HepG2 (cell line): ENCODE data around the gene MINDY1. TPM values are rescaled to one million over a fixed set of nuclear protein-coding genes. Genes with fewer than 3 reads are reported as not detected.
A peak's percentile ranks its signal among the peaks of the same experiment; 100 is the strongest.

ENCODE experiments used
- BCL3 ChIP-seq: sonication (generic); formaldehyde crosslinking; IDR thresholded peaks from 2 replicates; pipeline ENCODE4 v1.5.1; 2020; ENCODE audit warnings: mild to moderate bottlenecking, missing genetic modification reagents, moderate library complexity
- CC2D1A ChIP-seq: sonication (generic); formaldehyde crosslinking; IDR thresholded peaks from 2 replicates; pipeline ENCODE4 v1.8.1; 2023; ENCODE audit warnings: mild to moderate bottlenecking, missing genetic modification reagents
- FOXJ3 ChIP-seq: sonication (generic); formaldehyde crosslinking; IDR thresholded peaks from 2 replicates; pipeline ENCODE4 v1.4.0; 2020; ENCODE audit warnings: missing genetic modification reagents, mild to moderate bottlenecking, borderline replicate concordance
- FOXK2 ChIP-seq: fragments of 450-650 bp; IDR thresholded peaks from 2 replicates; pipeline ENCODE4 v1.6.1; 2016
- ISX ChIP-seq: sonication (generic); formaldehyde crosslinking; conservative IDR thresholded peaks from 2 replicates; pipeline ENCODE4 v1.5.0; 2020; ENCODE audit warnings: missing genetic modification reagents
- KDM5A ChIP-seq: fragments of 200-600 bp; sonication (generic); IDR thresholded peaks from 2 replicates; pipeline ENCODE4 v1.7.0; 2018; ENCODE audit warnings: antibody characterized with exemption, mild to moderate bottlenecking, low read length, borderline replicate concordance
- MZF1 ChIP-seq: sonication (generic); formaldehyde crosslinking; IDR thresholded peaks from 2 replicates; pipeline ENCODE4 v1.8.1; 2023; ENCODE audit warnings: mild to moderate bottlenecking, missing genetic modification reagents, borderline replicate concordance
- NFYB ChIP-seq: sonication (generic); formaldehyde crosslinking; IDR thresholded peaks from 2 replicates; pipeline ENCODE4 v1.4.0; 2020; ENCODE audit warnings: missing genetic modification reagents
- NR2F1 ChIP-seq, 2 experiments: fragments of 450-650 bp in 1 of 2; formaldehyde crosslinking in 1 of 2; IDR thresholded peaks; 2 replicates each; pipeline versions ENCODE4 v1.5.0 to v1.6.1; 2016 to 2020; ENCODE audit warnings: mild to moderate bottlenecking in 1 of 2, missing compliant biosample characterization in 1 of 2, missing genetic modification reagents in 1 of 2, moderate library complexity in 1 of 2
- NR2F2 ChIP-seq: IDR thresholded peaks from 2 replicates; pipeline ENCODE4 v1.6.1; 2012; ENCODE audit warnings: low read depth, inconsistent platforms, borderline replicate concordance
- PCBP1 ChIP-seq: fragments of 200-400 bp; formaldehyde crosslinking; IDR thresholded peaks from 2 replicates; pipeline ENCODE4 v1.6.1; 2017; ENCODE audit warnings: mild to moderate bottlenecking, low read depth, low read length, borderline replicate concordance
- RFX1 ChIP-seq: fragments of 450-650 bp; IDR thresholded peaks from 2 replicates; pipeline ENCODE4 v1.6.1; 2017
- SAFB2 ChIP-seq: sonication (generic); formaldehyde crosslinking; IDR thresholded peaks from 2 replicates; pipeline ENCODE4 v1.5.1; 2020; ENCODE audit warnings: missing genetic modification reagents, low read depth, mild to moderate bottlenecking, borderline replicate concordance
- SIN3B ChIP-seq: fragments of 150-350 bp; IDR thresholded peaks from 2 replicates; pipeline ENCODE4 v1.6.1; 2014; ENCODE audit warnings: low read length
- SMAD3 ChIP-seq: sonication (generic); formaldehyde crosslinking; IDR thresholded peaks from 2 replicates; pipeline ENCODE4 v1.4.0; 2020; ENCODE audit warnings: missing genetic modification reagents
- WIZ ChIP-seq: sonication (generic); formaldehyde crosslinking; IDR thresholded peaks from 2 replicates; pipeline ENCODE4 v1.5.1; 2020; ENCODE audit warnings: mild to moderate bottlenecking, missing genetic modification reagents
- ZBTB40 ChIP-seq, 2 experiments: fragments of 450-650 bp in 1 of 2; sonication (generic) in 1 of 2; formaldehyde crosslinking in 1 of 2; IDR thresholded peaks; 2 replicates each; pipeline versions ENCODE4 v1.6.1 to v1.8.0; 2016 to 2022; ENCODE audit warnings: antibody characterized with exemption in 1 of 2, mild to moderate bottlenecking in 1 of 2, missing genetic modification reagents in 1 of 2
- ZNF143 ChIP-seq: sonication (generic); formaldehyde crosslinking; IDR thresholded peaks from 2 replicates; pipeline ENCODE4 v1.4.0; 2020; ENCODE audit warnings: missing genetic modification reagents
- ZNF333 ChIP-seq: sonication (generic); formaldehyde crosslinking; IDR thresholded peaks from 2 replicates; pipeline ENCODE4 v1.4.0; 2020; ENCODE audit warnings: mild to moderate bottlenecking, missing genetic modification reagents, borderline replicate concordance
- ZNF777 ChIP-seq: sonication (generic); formaldehyde crosslinking; IDR thresholded peaks from 2 replicates; pipeline ENCODE4 v1.4.0; 2020; ENCODE audit warnings: missing genetic modification reagents
- ZSCAN25 ChIP-seq: sonication (generic); formaldehyde crosslinking; IDR thresholded peaks from 2 replicates; pipeline ENCODE4 v1.8.0; 2022; ENCODE audit warnings: mild to moderate bottlenecking, missing genetic modification reagents
- polyA plus RNA-seq, 8 experiments: library from polyadenylated mRNA; depleted of rRNA in 3 of 8; stranded (reverse) in 7 of 8; unstranded in 1 of 8; fragments of >200 nt; fragmentation: Illumina TruSeq in 4 of 8; extraction: Trizol in 4 of 8; gene quantifications; 2 replicates each; pipeline versions ENCODE4 v1.2.1 to v1.2.3, GENCODE V29; 2011 to 2016; ENCODE audit warnings: low read depth in 4 of 8, missing spikeins in 1 of 8, mixed read lengths in 1 of 8; ENCODE audit not compliant: insufficient read depth in 1 of 8
- total RNA-seq, 5 experiments: library from RNA; depleted of rRNA; stranded (reverse); fragments of >200 nt; fragmentation: Illumina TruSeq; extraction: Trizol; gene quantifications; 2 replicates each; pipeline ENCODE4 v1.2.3, GENCODE V29; 2016; ENCODE audit warnings: low read depth in 1 of 5

MINDY1 gene
- total and polyA plus RNA-seq, 2 of the 13 experiments (the other 11 are each of a cell fraction or from before 2014, with no cell fraction given), result 11.1 to 15.0 TPM

GRCh38 chr1:150970808-150971582, 35.7 kb downstream of the MINDY1 start (continued):
- TF ChIP-seq ZBTB40 (IDR thresholded peaks at IDR 0.05), result no peak
- peak; percentile 72; the same call in 1 of the 2 replicates for TF ChIP-seq ZBTB40 (CRISPR knock-in tag; IDR thresholded peaks at IDR 0.05)
- TF ChIP-seq NFYB (CRISPR knock-in tag), result no peak
- peak; percentile 88 for TF ChIP-seq NR2F2
- TF ChIP-seq ZNF143 (CRISPR knock-in tag), result no peak
- peak; percentile 89 for TF ChIP-seq SMAD3
- peak; percentile 52; the same call in 1 of the 2 replicates for TF ChIP-seq FOXK2
- no peak for TF ChIP-seq FOXJ3
- TF ChIP-seq ZSCAN25 (CRISPR knock-in tag), result peak; percentile 83
- peak; percentile 85 to 91; a peak in 3 of 4 replicates for TF ChIP-seq NR2F1 (CRISPR knock-in tag; IDR thresholded peaks at IDR 0.05)
- no peak for TF ChIP-seq PCBP1
- TF ChIP-seq BCL3 (CRISPR knock-in tag), result no peak; the same call in 1 of the 2 replicates
- TF ChIP-seq ISX (CRISPR knock-in tag), result no peak
- no peak for TF ChIP-seq WIZ
- no peak for TF ChIP-seq KDM5A
- TF ChIP-seq SIN3B, result peak; percentile 30; the same call in 1 of the 2 replicates
- peak; percentile 65; the same call in 1 of the 2 replicates for TF ChIP-seq MZF1
- no peak for TF ChIP-seq ZNF333 (CRISPR knock-in tag)
- TF ChIP-seq CC2D1A (CRISPR knock-in tag), result no peak
- no peak for TF ChIP-seq RFX1
- peak; percentile 69; the same call in 1 of the 2 replicates for TF ChIP-seq SAFB2 (CRISPR knock-in tag)
- TF ChIP-seq ZNF777 (CRISPR knock-in tag), result no peak
